Heart left ventricle (tissue), 13 donors: ENCODE results near the gene BLCAP.

Experiments
- CTCF ChIP-seq, 12 donors: fragments of 200-600 bp; sonication (generic) in 4 of 12; IDR thresholded peaks; one replicate each; pipeline versions ENCODE4 v1.5.0 to v1.8.0; 2018 to 2022; ENCODE audit warnings: antibody characterized with exemption in 12 of 12, mild to moderate bottlenecking in 5 of 12
- POLR2A ChIP-seq, 2 donors: fragments of 450-650 bp; IDR thresholded peaks; one replicate each; pipeline ENCODE4 v1.6.1; 2017; ENCODE audit warnings: antibody characterized with exemption in 2 of 2, mild to moderate bottlenecking in 2 of 2, moderate library complexity in 2 of 2
- donor health status: ischemic (EF 13 %, LVEDD 7.1; RV severe dilation, severe dysfunction).
- donor health status: DM: no; HTN: yes; CAD: no.
- donor health status: DM: no; HTN: no; CAD: no.
- donor health status: ischemic (EF 25% LVEDD 6.9; RV normal size, moderate dysfunction).
- donor health status: ischemic (EF 25% LVEDD 5.7; RV mildly dilated, moderate dysfunction).
- donor health status: ischemic (EF 35%, LVEDD 5.7; RV mildly dilated, moderate dysfunction).
- donor health status: nonischemic (EF 11% LVEDD 7.7; RV severe dilation, severe dysfunction).
- donor health status: DM: yes; HTN: yes; CAD: no.
- donor health status: PGD.
- donor health status: ischemic (EF 29% LVEDD 5.4; RV normal size, mild dysfunction).
- donor health status: nonischemic (EF 23%, LVEDD 6.1; RV moderate dilation, normal function).

DNA sequence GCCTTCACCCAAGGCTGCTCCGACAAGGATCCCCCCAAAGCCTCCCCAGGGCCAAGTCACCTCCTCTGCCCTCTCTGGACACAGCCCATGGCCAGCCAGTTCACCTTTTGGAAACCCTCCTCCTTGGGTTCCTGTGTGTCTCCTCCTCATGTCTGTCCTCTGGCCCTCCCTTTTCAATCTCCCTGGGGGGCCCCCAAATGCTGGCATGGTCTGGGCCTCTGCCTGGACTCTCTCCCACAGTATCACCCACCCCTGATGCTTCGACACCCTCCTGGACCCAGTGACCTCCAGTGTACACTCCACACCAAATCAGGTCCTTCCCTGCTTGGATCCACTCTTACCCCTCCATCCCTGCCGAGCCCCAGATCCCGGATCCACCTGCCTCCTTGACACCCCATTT, 53.3 kb downstream of the BLCAP start:
- TF ChIP-seq CTCF (IDR thresholded peaks at IDR 0.05) (no peak), POLR2A (IDR thresholded peaks at IDR 0.05) (no peak)
